HepG2 (cell line): Measurements from ENCODE around the gene PAPPA2. TPM values are rescaled to one million over a fixed set of nuclear protein-coding genes. Genes with fewer than 3 reads are reported as not detected.

Experiments used
- ATAC-seq: fragments of 200-7000 bp; cut with Tn5 transposase; 3 replicates; pipeline ENCODE4 v1.9.1; 2020; ENCODE audit warnings: mild to moderate bottlenecking, moderate library complexity
- BruUV-seq: library from RNA; stranded (reverse); fragments of 400-500 nt; replicated peaks from 2 replicates; lab custom pipeline; 2021; lab: Mats Ljungman, UMichigan
- CTCF ChIA-PET: fragments of 300-600 bp; formaldehyde crosslinking; extraction: SDS; loops from one replicate; lab custom pipeline; 2021; ENCODE audit warnings: low total read pairs, inconsistent platforms, low intra/inter-chr PET ratio; lab: Yijun Ruan, JAX
- POLR2A ChIA-PET: fragments of 350-600 bp; sonication (Branson Sonifier 250); formaldehyde crosslinking; loops from one replicate; lab custom pipeline; 2020; ENCODE audit warnings: antibody characterized with exemption, inconsistent platforms; lab: Yijun Ruan, JAX
- DNase-seq: peaks from one replicate; pipeline ENCODE4 v3.0.0-alpha.2; 2015; ENCODE audit warnings: low spot score
- FAIRE-seq: peaks from 3 replicates; lab custom pipeline; 2011; peaks lifted over from hg19 to GRCh38; lab: Jason Lieb, UNC
- H2AFZ ChIP-seq: one replicate; pipeline ENCODE4 v1.6.1; 2011; ENCODE audit warnings: low read length, inconsistent platforms
- H3K27ac ChIP-seq: fragments of 300-600 bp; 3 replicates; pipeline ENCODE4 v1.8.0; 2011; ENCODE audit warnings: mixed run types, mild to moderate bottlenecking, mixed read lengths, low read length, inconsistent platforms; ENCODE audit not compliant: insufficient read depth; ENCODE audit errors: extremely low read length
- H3K27me3 ChIP-seq, 2 experiments: fragments of 200-600 bp in 1 of 2; 2 replicates in 1 of 2; 3 replicates in 1 of 2; pipeline versions ENCODE4 v1.6.0 to v1.8.0; 2011; ENCODE audit warnings: low read length in 2 of 2, mild to moderate bottlenecking in 2 of 2, moderate library complexity in 2 of 2, inconsistent platforms in 1 of 2; ENCODE audit not compliant: insufficient read depth in 2 of 2, control insufficient read depth in 1 of 2
- H3K36me3 ChIP-seq, 2 experiments: fragments of 200-600 bp in 1 of 2; replicated peaks in 1 of 2; 2 replicates in 1 of 2; 3 replicates in 1 of 2; pipeline versions ENCODE4 v1.5.1 to v1.8.0; 2011; ENCODE audit warnings: low read length in 2 of 2, inconsistent platforms in 1 of 2; ENCODE audit not compliant: insufficient read depth in 2 of 2, control insufficient read depth in 1 of 2
- H3K4me1 ChIP-seq: 2 replicates; pipeline ENCODE4 v1.5.1; 2012; ENCODE audit warnings: low read length, inconsistent platforms; ENCODE audit not compliant: insufficient read depth
- H3K4me2 ChIP-seq: 2 replicates; pipeline ENCODE4 v1.6.0; 2011; ENCODE audit warnings: low read depth, low read length, inconsistent platforms
- H3K4me3 ChIP-seq, 3 experiments: fragments of 200-600 bp in 1 of 3; sonication (generic), shearing (Covaris generic) in 1 of 3; replicated peaks in 1 of 3; 2 replicates each; pipeline ENCODE4 v1.5.1; 2011 to 2016; ENCODE audit warnings: low read length in 3 of 3, inconsistent platforms in 2 of 3, low read depth in 2 of 3, mild to moderate bottlenecking in 2 of 3, control low read depth in 1 of 3, mixed read lengths in 1 of 3; ENCODE audit not compliant: insufficient read depth in 1 of 3
- H3K79me2 ChIP-seq: one replicate; pipeline ENCODE4 v1.6.1; 2011; ENCODE audit warnings: low read length, inconsistent platforms; ENCODE audit not compliant: insufficient read depth
- H3K9ac ChIP-seq: 2 replicates; pipeline ENCODE4 v1.6.0; 2011; ENCODE audit warnings: mild to moderate bottlenecking, low read depth, low read length, inconsistent platforms; ENCODE audit not compliant: insufficient read depth
- H3K9me3 ChIP-seq: 2 replicates; pipeline ENCODE4 v1.5.1; 2012; ENCODE audit warnings: mild to moderate bottlenecking, low read length
- H4K20me1 ChIP-seq: 2 replicates; pipeline ENCODE4 v1.6.0; 2011; ENCODE audit warnings: inconsistent platforms, mild to moderate bottlenecking, low read length, moderate library complexity; ENCODE audit not compliant: insufficient read depth
- ATF4 ChIP-seq, 2 experiments: fragments of 450-650 bp in 1 of 2; sonication (generic) in 1 of 2; formaldehyde crosslinking; IDR thresholded peaks; 2 replicates each; pipeline versions ENCODE4 v1.5.0 to v1.8.0; 2020 to 2022; ENCODE audit warnings: mild to moderate bottlenecking in 1 of 2, missing genetic modification reagents in 1 of 2
- BHLHE40 ChIP-seq: IDR thresholded peaks from 2 replicates; pipeline ENCODE4 v1.6.1; 2011; ENCODE audit warnings: low read length, improper control_type of control experiment
- EED ChIP-seq: sonication (generic); formaldehyde crosslinking; IDR thresholded peaks from 2 replicates; pipeline ENCODE4 v1.5.0; 2020; ENCODE audit warnings: mild to moderate bottlenecking, missing genetic modification reagents
- ERF ChIP-seq: IDR thresholded peaks from 2 replicates; pipeline ENCODE4 v1.6.1; 2018; ENCODE audit warnings: missing biosample characterization, missing genetic modification reagents
- GABPB1 ChIP-seq: IDR thresholded peaks from 2 replicates; pipeline ENCODE4 v1.6.1; 2016; ENCODE audit warnings: mild to moderate bottlenecking, missing genetic modification reagents, moderate library complexity, missing compliant biosample characterization
- HIC2 ChIP-seq: sonication (generic); formaldehyde crosslinking; IDR thresholded peaks from 2 replicates; pipeline ENCODE4 v1.9.0; 2022; ENCODE audit warnings: low read depth, missing genetic modification reagents
- IRX3 ChIP-seq: sonication (generic); formaldehyde crosslinking; IDR thresholded peaks from 2 replicates; pipeline ENCODE4 v1.8.1; 2023; ENCODE audit warnings: mild to moderate bottlenecking, low read depth, missing genetic modification reagents, borderline replicate concordance
- MAFG ChIP-seq: sonication (generic); formaldehyde crosslinking; IDR thresholded peaks from 2 replicates; pipeline ENCODE4 v1.5.1; 2020; ENCODE audit warnings: mild to moderate bottlenecking, missing genetic modification reagents
- RXRA ChIP-seq: sonication (generic); formaldehyde crosslinking; IDR thresholded peaks from 2 replicates; pipeline ENCODE4 v1.5.1; 2020; ENCODE audit warnings: missing genetic modification reagents
- SKI ChIP-seq: fragments of 450-650 bp; IDR thresholded peaks from one replicate; pipeline ENCODE4 v1.6.1; 2018; ENCODE audit warnings: mild to moderate bottlenecking; ENCODE audit not compliant: partially characterized antibody
- SNAPC2 ChIP-seq: sonication (generic); formaldehyde crosslinking; IDR thresholded peaks from 2 replicates; pipeline ENCODE4 v1.8.1; 2022; ENCODE audit warnings: mild to moderate bottlenecking, missing genetic modification reagents
- TBP ChIP-seq: sonication (generic); formaldehyde crosslinking; IDR thresholded peaks from 2 replicates; pipeline ENCODE4 v1.5.0; 2020; ENCODE audit warnings: missing genetic modification reagents
- XBP1 ChIP-seq: sonication (generic); formaldehyde crosslinking; IDR thresholded peaks from 2 replicates; pipeline ENCODE4 v1.5.0; 2020; ENCODE audit warnings: missing genetic modification reagents
- ZBTB21 ChIP-seq: sonication (generic); formaldehyde crosslinking; IDR thresholded peaks from 2 replicates; pipeline ENCODE4 v1.4.0; 2020; ENCODE audit warnings: missing genetic modification reagents
- ZNF274 ChIP-seq: sonication (generic); formaldehyde crosslinking; IDR thresholded peaks from 2 replicates; pipeline ENCODE4 v1.5.1; 2020; ENCODE audit warnings: mild to moderate bottlenecking, missing genetic modification reagents
- ZNF367 ChIP-seq: sonication (generic); formaldehyde crosslinking; IDR thresholded peaks from 2 replicates; pipeline ENCODE4 v1.4.0; 2020; ENCODE audit warnings: missing genetic modification reagents, borderline replicate concordance
- WGBS: methylation state at CpG from one replicate; pipeline ENCODE4 v1.1.6; 2017; ENCODE audit warnings: low lambda C conversion rate; 5-methylcytosine and 5-hydroxymethylcytosine counted together
- in situ Hi-C: cut with HindIII; loops from 2 replicates; pipeline ENCODE4 v1.10.0; 2017; ENCODE audit warnings: low pct_unique_long_range_greater_than_20kb; ENCODE audit not compliant: extremely low pct_ligation_motif_present
- intact Hi-C: fragments of 100-400 bp; cut with micrococcal nuclease; formaldehyde crosslinking; loops from one replicate; pipeline ENCODE4 v1.10.0; 2022; ENCODE audit not compliant: unreplicated experiment
- polyA plus RNA-seq, 8 experiments: library from polyadenylated mRNA; depleted of rRNA in 3 of 8; stranded (reverse) in 7 of 8; unstranded in 1 of 8; fragments of >200 nt; fragmentation: Illumina TruSeq in 4 of 8; extraction: Trizol in 4 of 8; gene quantifications; 2 replicates each; pipeline versions ENCODE4 v1.2.1 to v1.2.3, GENCODE V29; 2011 to 2016; ENCODE audit warnings: low read depth in 4 of 8, missing spikeins in 1 of 8, mixed read lengths in 1 of 8; ENCODE audit not compliant: insufficient read depth in 1 of 8
- total RNA-seq, 5 experiments: library from RNA; depleted of rRNA; stranded (reverse); fragments of >200 nt; fragmentation: Illumina TruSeq; extraction: Trizol; gene quantifications; 2 replicates each; pipeline ENCODE4 v1.2.3, GENCODE V29; 2016; ENCODE audit warnings: low read depth in 1 of 5

The PAPPA2 gene
- total and polyA plus RNA-seq, 2 of the 13 experiments (the other 11 are each of a cell fraction or from before 2014, with no cell fraction given) = 0.01 TPM; not detected in 1

GRCh38 chr1:176779992-176780328 lies 317.0 kb downstream of the PAPPA2 start:
- WGBS = 0% methylated on average over 1 of the region's 1 CpG
- ATAC-seq (no peak), FAIRE-seq (no peak), DNase-seq (no peak)
- intact Hi-C loops (no loop called here), in situ Hi-C loops (no loop called here)
- 0 out of 5 replicates have a peak, but pooled peaks cover 0 to 3% of the 10 kb centered on the region in 2 experiments for H3K27me3 ChIP-seq
- H2AFZ ChIP-seq = no peak overlapping the region
- no TSS peak for BruUV-seq
- ChIA-PET CTCF (no interaction called here), POLR2A (no interaction called here)
- no peak overlapping the region for H3K4me2 ChIP-seq
- H3K36me3 ChIP-seq = no peaks in the 10 kb centered on the region
- no peak overlapping the region for H3K4me3 ChIP-seq
- no peak overlapping the region for H3K9ac ChIP-seq
- no peak overlapping the region for H3K27ac ChIP-seq
- no peaks in the 10 kb centered on the region for H4K20me1 ChIP-seq
- H3K4me1 ChIP-seq = no peaks in the 10 kb centered on the region
- H3K9me3 ChIP-seq = no peaks in the 10 kb centered on the region
- TF ChIP-seq TBP (CRISPR knock-in tag) = no peak
- H3K79me2 ChIP-seq = no peaks in the 10 kb centered on the region

GRCh38 chr1:176783309-176783708 lies 320.3 kb downstream of the PAPPA2 start:
- no peaks in the 10 kb centered on the region for H4K20me1 ChIP-seq
- H2AFZ ChIP-seq = no peak overlapping the region
- H3K27me3 ChIP-seq = 0 out of 5 replicates have a peak, but pooled peaks cover 0 to 3% of the 10 kb centered on the region in 2 experiments
- CTCF ChIA-PET = no interaction called here
- FAIRE-seq (no peak), ATAC-seq (no peak)
- no peaks in the 10 kb centered on the region for H3K79me2 ChIP-seq
- no peak overlapping the region for H3K4me3 ChIP-seq
- H3K36me3 ChIP-seq = no peaks in the 10 kb centered on the region
- BruUV-seq = no TSS peak
- intact Hi-C loops = no loop called here
- H3K9ac ChIP-seq = no peak overlapping the region
- no peak overlapping the region for H3K4me2 ChIP-seq
- no peaks in the 10 kb centered on the region for H3K4me1 ChIP-seq
- H3K9me3 ChIP-seq = no peaks in the 10 kb centered on the region
- TF ChIP-seq SKI (no peak), ZBTB21 (CRISPR knock-in tag) (no peak), ZNF274 (CRISPR knock-in tag) (no peak), GABPB1 (CRISPR knock-in tag) (no peak), ZNF367 (CRISPR knock-in tag) (no peak), XBP1 (no peak), RXRA (CRISPR knock-in tag) (no peak), ERF (CRISPR knock-in tag) (no peak), EED (CRISPR knock-in tag) (no peak), ATF4 (CRISPR knock-in tag; IDR thresholded peaks at IDR 0.05) (no peak), IRX3 (CRISPR knock-in tag) (no peak), HIC2 (CRISPR knock-in tag) (no peak), SNAPC2 (CRISPR knock-in tag) (no peak), BHLHE40 (no peak), MAFG (CRISPR knock-in tag) (no peak)
- TF ChIP-seq, all 625 proteins: peak for 0
- 13% methylated on average over 5 of the region's 5 CpGs for WGBS
- no peak for DNase-seq
- in situ Hi-C loops = no loop called here
- POLR2A ChIA-PET = no interaction called here
- H3K27ac ChIP-seq = no peak overlapping the region
